Measurements from ENCODE around the gene HYDIN.

- TF ChIP-seq CTCF (conservative IDR thresholded peaks at IDR 0.05; ENCODE audit: low read depth in 2 of 2) (no peak), POLR2AphosphoS5 (IDR thresholded peaks at IDR 0.05; ENCODE audit: low read depth) (no peak), EZH2 (IDR thresholded peaks at IDR 0.05; ENCODE audit: low read depth, unreplicated experiment) (no peak), CREB1 (CRISPR knock-in tag; IDR thresholded peaks at IDR 0.05; ENCODE audit: low read depth) (no peak), EZH2phosphoT487 (IDR thresholded peaks at IDR 0.05; ENCODE audit: unreplicated experiment) (no peak), REST (IDR thresholded peaks at IDR 0.05; ENCODE audit: unreplicated experiment) (no peak), NANOG (IDR thresholded peaks at IDR 0.05; ENCODE audit: borderline replicate concordance) (no peak), ETS1 (IDR thresholded peaks at IDR 0.05) (no peak)
Observed at GRCh38 chr16:71254832-71255525, 24.5 kb upstream of the HYDIN start.

Measured in GM23338 (cell line).